Dermis blood vessel endothelial cell (primary cell): Measurements from ENCODE around the gene SLC25A29. TPM values are rescaled to one million over a fixed set of nuclear protein-coding genes. Genes with fewer than 3 reads are reported as not detected.
"Not testable (repeated sequence)": the region's sequence is repeated elsewhere in the genome, so short reads cannot be mapped to it uniquely, and the experiment has no call there.

Source experiments
- DNase-seq: peaks from one replicate; pipeline ENCODE4 v3.0.0; 2010
- total RNA-seq: library from RNA; depleted of rRNA; stranded (reverse); fragments of >200 nt; gene quantifications from 2 replicates; pipeline ENCODE4 v1.2.3, GENCODE V29; 2014

The SLC25A29 gene
- total RNA-seq, 1 donor from 2014 or later: 145 TPM

GRCh38 chr14:100293497-100294212 lies 12.6 kb downstream of the SLC25A29 start:
- DNase-seq: no peak

- DNase-seq: no peak
Measured at GRCh38 chr14:100292776-100293461, 13.3 kb downstream of the SLC25A29 start.

GRCh38 chr14:100292301-100292775 lies 13.9 kb downstream of the SLC25A29 start:
- no peak for DNase-seq

GRCh38 chr14:100291305-100292075 lies 14.8 kb downstream of the SLC25A29 start:
- no peak for DNase-seq

DNA sequence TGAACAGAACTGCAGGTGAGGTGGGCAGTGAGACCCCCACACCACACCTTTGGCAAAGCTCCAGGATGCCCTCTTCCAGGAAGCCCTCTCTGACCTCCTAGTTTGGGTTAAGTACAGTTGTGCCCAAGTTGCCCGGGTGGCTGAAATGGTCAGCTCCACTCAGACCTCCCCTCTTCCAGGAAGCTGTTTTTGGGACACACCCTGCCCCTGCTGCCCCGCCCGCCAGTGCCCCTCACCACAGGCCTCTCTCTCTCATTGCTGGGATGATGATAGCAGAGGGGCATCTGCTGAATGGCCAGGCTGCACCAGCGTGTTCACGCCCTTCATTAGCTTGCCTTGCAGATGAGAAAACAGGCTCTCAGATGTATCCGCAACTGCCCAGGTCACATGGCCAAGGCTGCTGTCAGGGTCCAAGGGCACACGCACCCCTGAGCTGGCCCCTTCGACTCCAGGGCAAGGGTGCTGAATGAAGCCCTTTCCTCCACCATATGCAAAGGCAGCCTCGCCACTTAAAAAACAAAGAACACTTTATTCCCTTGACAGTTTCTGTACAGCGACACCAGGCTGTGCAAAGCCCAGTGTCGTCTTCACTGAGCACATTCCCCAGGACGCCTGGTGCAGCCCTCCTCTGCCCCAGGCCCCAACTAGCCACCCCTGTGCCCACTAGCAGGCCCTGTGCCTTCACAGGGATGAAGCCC lies 15.5 kb downstream of the SLC25A29 start:
- no peak for DNase-seq

GRCh38 chr14:100289916-100290606 lies 16.2 kb downstream of the SLC25A29 start:
- no peak for DNase-seq

DNA sequence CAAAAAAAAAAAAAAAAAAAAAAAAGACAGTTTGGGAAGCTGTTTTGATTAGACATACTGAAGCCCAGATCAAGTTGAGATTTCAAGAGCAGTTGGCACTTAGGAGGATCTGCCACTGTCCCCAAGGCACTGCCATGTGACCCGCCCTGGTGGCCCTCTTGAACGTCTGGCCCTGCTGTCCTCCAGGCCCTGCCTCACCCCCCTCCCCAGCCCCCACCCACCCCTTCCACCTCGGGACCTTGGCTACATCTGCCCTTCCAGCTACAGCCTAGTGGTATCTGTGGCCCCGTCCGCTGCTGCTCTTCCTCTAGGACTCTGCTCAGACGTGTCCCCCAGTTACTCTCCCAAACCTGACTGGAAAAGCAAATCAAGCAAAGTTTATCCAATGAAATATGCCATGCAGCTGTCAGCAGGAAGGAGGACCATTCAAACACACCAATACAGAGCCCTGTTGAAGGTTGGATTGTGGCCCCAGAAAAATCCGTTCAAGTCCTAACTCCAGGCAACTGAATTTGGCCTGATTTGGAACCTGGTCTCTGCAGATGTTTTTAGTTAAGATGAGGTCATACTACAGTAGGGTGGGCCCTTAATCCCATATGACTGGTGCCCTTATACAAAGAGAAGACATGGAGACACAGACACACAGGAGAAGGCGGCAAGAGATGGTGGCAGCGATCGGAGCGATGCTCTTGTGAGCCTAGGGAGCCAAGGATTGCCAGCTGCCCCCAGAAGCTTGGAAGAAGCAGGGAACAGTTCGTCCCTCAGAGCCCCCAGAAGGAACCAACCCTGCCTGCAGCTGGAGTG lies 17.7 kb downstream of the SLC25A29 start:
- no peak for DNase-seq

GRCh38 chr14:100287998-100288295 lies 18.3 kb downstream of the SLC25A29 start:
- DNase-seq: not testable (repeated sequence)

- DNase-seq: no peak
Measured at GRCh38 chr14:100287202-100287997, 18.8 kb downstream of the SLC25A29 start.

DNA sequence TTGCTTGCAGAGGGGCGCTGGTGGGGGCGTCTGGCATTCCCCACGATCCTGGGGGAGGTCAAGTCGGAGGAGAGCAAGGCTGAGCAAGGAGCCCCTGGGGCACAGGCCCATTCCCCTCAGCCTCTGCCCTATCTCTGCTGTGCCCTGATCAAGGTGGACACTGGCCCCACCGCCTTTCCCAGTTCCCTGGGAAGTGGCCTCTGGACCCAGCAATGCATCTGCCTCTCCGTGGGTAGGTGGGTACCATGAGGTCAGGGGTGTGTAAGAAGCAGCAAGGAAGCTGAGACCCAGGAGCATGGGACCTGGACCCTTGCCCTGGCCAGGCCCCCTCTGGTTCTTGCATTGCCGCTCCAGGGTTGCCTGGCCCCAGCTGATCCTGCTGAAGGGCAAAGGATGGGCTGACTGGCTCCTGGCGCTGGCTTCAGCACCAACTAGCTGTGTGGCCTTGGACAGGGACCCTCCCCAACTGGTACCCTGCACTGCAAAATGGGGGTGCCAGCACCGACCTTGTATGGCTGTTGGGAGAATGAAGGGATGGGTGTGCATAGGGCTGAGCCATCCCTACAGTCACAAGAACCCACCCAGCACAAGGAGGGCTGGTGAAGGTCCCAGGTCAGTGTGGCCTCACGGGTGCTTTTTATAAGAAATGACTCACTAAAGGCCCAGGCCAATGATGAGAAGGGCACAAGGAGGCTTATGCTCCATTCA lies 19.6 kb downstream of the SLC25A29 start:
- no peak for DNase-seq

GRCh38 chr14:100285913-100286400 lies 20.3 kb downstream of the SLC25A29 start:
- DNase-seq: no peak

GRCh38 chr14:100285021-100285912 lies 21.0 kb downstream of the SLC25A29 start:
- peak; percentile 72 for DNase-seq

- DNase-seq: no peak
Measured at GRCh38 chr14:100283984-100284881, 22.0 kb downstream of the SLC25A29 start.

DNA sequence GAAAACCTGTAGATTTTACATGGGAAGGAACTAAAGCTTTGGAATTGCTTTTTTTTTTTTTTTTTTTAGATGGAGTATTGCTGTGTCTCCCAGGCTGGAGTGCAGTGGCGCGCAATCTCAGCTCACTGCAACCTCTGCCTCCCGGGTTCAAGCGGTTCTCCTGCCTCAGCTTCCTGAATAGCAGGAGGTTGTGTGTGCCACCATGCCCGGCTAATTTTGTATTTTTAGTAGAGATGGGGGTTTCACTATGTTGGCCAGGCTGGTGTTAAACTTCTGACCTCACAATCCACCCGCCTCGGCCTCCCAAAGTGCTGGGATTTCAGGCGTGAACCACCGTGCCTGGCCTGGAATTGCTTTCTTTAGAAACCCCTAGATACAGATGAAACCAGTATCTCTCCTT lies 22.8 kb downstream of the SLC25A29 start:
- DNase-seq: not testable (repeated sequence)

DNA sequence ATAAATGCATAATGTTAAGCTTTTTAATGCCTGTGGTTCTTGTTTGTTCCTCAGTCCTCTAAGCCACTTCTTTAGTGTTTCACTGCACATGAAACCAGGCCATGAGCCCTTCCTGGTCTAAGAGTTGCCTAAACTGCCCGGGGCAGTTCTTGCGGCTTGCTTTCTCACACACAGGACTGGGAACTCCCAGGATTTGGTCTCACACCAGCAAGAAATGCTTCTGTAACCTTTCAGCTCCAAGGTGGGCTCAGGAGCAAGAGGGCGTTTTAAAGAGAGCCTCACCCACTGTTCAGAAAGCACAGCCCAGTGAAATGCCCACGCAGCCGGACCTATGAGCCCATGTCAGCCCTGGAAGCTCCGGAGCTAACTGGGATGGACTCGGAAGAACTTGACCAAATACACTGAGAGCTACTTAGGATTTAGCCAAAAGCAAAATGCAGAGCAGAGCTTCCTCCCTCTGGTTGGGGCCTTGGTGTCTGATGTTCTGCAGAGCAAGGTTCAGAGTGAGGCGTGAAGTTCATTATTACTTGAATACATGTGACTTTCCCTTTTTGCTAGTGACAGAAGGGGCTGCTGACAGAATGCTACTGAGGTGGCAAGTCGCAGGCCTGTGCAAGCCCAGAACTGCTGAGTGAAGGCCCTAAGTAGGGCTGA lies 23.4 kb downstream of the SLC25A29 start:
- no peak for DNase-seq

GRCh38 chr14:100282083-100282350 lies 24.2 kb downstream of the SLC25A29 start:
- DNase-seq: no peak
